ENCODE measurements around the gene LINGO1.

DNA sequence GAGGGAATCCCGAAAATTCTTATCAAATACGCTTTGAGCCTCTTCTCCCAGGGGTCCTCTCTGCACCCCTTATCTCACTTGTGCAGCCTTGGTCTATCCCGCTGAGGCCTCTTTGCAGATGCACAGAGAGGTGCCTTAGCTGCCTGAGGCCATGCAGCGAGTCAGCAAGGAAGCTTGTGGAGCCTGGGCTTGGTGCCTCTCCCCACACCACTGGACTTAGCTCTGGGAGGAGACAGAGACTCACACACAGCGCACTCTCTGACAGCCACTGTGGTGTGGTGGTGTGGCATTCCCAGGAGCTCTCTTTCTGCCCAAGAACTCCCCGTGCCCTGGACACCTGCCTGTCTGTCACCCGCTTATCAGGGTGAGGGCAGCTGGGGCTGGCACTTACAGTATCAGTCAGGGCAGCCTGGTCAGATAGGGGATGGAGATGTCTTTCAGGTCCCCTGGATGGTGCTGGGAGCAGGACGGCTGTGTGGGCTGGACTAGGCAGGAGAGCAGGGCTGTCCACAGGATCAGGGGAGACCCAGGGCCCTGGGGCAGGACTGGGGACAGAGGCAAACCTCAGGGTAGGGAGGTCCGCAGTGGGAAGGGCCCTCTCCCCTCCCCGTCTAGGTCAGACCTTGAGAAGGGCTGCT is 10.2 kb upstream of the LINGO1 start:
- TF ChIP-seq POLR2A (IDR thresholded peaks at IDR 0.05) (no peak), CTCF (IDR thresholded peaks at IDR 0.05) (no peak), EP300 (IDR thresholded peaks at IDR 0.05) (no peak)

All from ovary (tissue), 3 donors.